NCI-H1417 treated with DMSO at 0.1 percent for 48 hours (cell line): ENCODE results near the gene DBP.

Source experiments
- DNase-seq: peaks from one replicate; lab custom pipeline; 2025; lab: John Stamatoyannopoulos, UW

DBP gene

DNA sequence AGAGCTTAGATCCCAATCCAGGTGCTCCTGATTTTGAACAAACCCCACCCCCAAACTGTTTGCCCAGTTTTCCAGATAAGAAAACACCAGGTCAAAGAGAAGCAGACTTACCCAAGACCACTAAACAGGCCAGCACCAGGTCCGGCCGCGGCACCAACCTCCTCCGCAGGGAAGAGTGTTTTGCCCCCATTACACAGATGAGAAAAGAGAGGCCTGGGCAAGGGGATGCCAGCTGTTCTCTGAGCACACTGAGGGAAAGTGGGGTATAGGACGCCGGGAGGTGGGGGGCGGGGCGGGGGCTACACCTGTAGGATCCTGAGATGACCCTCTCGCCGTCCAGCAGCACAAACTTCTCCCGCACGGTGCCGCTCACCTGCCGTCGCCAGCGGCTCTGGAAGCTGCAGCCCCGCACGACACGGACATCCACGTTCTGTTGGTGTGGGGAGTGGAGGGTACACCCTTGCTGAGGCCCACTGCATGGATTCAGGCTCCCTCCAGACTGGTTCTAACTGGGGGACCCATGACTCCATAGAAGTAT, 27.5 kb downstream of the DBP start:
- no peak for DNase-seq

DNA sequence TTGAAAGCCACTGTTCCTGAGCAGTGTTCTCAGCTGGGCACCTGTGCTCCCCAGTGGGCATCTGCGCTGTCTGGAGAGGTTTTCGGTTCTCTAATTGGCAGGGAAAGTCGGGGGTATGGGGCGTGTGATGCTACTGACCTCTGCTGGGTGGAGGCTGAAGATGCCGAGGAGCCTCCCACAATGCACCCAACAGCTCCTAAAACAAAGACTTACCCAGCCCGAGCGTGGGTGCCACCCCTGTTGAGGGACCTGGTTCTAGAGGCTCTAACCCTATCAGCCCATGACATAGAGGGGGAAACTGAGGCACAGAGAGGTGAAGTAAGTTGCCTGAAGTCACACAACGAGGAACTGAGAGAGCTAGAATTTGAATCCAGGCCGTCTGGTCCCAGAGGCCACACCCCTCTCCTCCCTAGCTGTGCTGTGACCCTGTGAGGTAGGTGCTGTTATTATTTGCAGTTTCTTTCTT, 28.3 kb downstream of the DBP start:
- no peak for DNase-seq

DNA sequence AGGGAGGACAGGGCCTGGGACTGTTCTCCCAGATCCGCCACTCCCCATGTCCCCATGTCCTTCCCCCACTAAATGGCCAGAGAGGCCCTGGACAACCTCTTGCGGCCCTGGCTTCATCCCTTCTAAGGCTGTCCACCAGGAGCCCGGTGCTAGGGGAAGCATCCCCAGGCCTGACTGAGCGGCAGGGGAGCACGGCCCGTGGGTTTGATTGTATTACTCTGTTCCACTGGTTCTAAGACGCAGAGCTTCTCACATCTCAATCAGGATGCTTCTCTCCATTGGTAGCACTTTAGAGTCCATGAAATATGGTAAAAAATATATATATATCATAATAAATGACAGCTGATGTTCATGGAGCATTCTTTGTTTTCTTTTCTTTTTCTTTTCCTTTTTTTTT, 29.8 kb downstream of the DBP start:
- DNase-seq, result no peak

DNA sequence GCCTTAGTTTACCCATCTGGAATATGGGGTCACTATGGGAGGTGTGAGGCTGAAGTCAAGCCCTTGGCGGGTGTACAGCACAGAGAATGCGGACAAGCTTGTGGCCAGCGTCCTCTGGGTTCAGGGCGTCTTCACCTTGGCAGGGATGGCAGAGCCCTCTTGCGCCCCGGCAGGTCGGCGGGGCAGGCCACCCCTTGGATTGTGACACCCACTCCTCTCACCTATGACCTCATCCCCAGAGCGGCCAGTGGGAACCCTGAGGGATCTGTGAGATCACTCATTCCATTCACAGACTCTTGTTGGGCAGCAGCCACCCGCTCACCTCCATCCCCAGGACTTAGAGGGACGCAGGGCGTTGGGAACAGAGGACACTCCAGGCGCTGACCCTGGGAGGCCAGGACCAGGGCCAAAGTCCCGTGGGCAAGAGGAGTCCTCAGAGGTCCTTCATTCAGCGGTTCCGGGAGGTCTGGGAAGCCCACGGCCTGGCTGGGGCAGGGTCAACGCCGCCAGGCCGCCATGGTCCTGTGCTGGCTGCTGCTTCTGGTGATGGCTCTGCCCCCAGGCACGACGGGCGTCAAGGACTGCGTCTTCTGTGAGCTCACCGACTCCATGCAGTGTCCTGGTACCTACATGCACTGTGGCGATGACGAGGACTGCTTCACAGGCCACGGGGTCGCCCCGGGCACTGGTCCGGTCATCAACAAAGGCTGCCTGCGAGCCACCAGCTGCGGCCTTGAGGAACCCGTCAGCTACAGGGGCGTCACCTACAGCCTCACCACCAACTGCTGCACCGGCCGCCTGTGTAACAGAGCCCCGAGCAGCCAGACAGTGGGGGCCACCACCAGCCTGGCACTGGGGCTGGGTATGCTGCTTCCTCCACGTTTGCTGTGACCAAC, 30.5 kb downstream of the DBP start, which contains the start of gene SPACA4:
SPACA4 (plus strand) TSS at position 280 of the 896 bp plus-strand sequence; CDS start at position 517, 237 bp downstream.
- no peak for DNase-seq

DNA sequence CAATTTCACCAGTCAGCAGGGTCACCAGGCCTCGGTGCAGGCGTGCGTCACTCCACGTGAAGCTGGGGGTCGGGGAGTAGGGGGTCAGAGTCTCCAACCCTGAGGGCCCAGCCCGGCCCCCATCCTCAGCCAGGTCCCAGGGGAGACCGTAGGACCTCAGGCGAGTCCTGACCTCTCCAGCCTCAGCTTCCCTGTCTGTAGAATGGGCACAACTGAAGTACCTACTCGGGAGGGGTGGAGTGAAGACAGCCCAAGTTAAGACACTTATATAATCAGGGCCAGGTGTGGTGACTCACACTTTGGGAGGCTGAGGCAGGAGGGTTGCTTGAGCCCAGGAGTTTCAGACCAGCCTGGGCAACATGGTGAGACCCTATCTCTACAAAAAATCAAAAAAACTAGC, 33.3 kb downstream of the DBP start:
- no peak for DNase-seq

DNA sequence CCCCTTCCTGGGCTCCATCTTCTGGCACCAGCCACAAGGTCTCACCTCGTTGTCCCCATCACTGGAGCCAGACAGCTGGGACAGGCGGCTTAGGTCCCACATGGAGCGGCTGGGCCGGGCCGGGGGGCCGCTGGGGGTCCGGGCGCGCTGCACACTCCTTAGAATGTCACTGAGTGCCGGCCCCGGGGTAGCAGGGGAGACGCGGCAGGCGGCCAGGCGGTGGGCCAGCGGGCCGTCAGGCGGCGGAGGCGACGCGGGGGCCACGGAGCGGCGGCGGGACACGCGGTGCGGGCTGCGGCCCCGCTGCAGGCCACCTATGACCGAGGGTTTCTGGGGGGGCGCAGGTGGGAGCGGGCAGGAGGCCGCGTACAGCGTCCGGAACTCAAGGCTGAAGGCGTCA, 33.7 kb downstream of the DBP start:
- no peak for DNase-seq

DNA sequence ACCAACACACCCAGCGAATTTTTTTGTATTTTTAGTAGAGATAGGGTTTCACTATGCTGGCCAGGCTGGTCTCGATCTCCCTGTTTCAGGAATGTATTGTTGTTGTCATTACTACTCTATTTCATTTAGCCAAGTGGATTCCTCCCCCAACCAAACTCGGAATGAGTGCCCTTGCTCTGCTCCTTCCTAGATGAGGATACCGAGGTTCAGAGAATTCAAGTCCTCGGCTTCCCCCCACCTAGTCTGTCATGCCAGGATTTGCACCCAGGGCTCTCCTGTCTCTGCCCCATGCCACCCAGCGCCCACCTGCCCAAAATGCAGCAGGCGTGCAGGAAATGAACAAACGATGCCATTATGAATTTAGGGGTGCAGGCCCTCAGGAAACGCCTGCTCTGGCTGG, 34.2 kb downstream of the DBP start:
- DNase-seq, result no peak

DNA sequence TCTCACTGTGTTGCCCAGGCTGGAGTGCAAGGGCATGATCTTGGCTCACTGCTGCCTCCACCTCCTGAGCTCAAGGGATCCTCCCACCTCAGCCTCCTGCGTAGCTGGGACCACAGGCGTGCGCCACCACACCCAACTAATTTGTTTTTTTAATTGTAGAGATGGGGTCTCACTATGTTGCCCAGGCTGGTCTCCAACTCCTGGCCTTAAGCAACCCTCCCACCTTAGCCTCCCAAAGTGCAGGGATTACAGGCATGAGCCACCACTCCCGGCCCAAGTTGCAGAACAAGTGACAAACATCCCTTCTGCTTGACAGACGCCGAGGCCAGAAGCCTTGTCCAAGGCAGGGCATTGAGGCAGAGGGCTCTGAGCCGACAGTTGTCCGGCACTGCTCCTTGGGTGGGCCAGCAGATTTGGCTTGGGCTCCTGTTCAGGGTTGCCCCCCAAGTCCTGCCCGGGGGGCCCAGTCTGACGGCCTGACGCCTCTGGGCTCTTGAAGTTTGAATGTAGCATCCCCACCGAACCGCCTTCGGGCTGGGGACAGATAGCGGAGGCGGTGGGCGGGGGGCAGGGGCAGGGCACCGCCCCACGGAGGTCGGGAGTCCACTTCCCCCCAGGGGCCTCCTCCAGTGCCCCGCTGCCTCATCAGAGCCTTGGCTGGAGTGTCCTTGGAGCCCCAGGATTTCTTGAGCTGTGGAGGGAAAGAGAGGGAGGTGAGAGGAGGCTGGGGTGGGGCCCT, 36.3 kb downstream of the DBP start:
- DNase-seq, result no peak

DNA sequence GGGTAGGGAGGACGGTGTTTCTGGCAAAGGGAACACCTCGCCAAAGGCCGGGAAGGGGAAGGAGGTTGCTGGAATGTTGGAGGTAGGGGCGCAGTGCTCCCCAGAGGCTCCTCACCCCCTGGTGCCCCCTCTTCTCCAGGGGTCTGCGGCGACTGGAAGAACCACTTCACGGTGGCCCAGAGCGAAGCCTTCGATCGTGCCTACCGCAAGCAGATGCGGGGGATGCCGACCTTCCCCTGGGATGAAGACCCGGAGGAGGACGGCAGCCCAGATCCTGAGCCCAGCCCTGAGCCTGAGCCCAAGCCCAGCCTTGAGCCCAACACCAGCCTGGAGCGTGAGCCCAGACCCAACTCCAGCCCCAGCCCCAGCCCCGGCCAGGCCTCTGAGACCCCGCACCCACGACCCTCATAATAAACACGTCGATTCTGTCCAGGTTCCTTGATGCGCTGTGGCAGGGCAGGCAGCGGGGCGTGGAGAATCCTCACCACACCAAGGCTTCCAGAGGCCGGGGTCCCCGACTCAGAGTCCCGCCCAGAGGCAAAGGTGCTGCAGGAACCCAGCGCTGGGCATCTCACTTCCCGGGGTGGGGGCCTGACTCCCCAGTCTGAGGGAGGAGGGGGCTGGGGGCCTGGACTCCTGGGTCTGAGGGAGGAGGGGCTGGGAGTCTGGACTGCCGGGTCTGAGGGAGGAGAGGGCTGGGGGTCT, 38.0 kb downstream of the DBP start:
- DNase-seq, result no peak

DNA sequence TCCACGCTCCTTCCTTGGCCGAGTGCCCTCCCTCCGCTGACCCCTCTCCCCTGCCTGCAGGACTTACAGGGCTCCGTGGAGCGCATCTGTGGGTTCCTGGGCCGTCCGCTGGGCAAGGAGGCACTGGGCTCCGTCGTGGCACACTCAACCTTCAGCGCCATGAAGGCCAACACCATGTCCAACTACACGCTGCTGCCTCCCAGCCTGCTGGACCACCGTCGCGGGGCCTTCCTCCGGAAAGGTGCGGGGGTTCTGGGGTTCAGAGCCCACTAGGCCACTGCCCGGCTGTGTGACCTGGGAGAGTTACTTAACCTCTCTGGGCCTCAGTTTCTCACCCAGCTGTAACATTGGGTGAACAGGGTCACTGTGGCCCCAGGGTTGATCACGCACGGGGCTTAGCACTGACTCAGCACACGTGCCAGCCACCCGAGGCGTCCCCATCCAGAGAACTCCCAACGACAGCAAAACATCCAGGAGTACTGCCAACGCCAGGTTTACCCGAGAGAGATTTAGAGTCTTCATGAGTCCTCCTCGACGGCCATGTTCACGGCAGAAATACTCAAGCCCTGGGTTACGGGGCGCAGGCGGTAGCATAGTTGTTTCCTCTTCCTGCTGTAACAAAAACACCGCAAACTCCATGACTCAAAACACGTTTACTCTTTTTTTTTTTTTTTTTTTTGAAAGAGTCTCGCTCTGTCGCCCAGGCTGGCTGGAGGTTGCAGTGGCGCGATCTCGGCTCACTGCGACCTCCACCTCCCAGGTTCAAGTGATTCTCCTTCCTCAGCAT, 40.3 kb downstream of the DBP start:
- no peak for DNase-seq

DNA sequence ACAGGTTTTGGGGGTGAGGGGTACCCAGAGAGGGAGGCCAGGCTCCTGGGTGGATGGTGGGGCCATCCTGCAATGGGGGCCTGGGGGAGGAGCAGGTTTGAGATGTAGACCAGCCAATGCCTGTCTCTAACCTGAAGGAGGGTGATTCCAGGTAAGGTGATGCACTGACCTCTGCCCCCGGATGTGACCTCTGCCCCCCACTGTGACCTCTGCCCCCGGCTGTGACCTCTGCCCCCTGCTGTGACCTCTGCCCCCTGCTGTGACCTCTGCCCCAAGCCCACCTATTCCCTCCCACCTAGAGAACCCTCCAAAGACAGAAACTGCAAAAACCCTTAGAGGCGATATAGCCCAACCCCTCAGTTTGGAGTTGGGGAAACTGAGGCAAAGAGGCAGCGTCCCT, 40.9 kb downstream of the DBP start:
- no peak for DNase-seq

DNA sequence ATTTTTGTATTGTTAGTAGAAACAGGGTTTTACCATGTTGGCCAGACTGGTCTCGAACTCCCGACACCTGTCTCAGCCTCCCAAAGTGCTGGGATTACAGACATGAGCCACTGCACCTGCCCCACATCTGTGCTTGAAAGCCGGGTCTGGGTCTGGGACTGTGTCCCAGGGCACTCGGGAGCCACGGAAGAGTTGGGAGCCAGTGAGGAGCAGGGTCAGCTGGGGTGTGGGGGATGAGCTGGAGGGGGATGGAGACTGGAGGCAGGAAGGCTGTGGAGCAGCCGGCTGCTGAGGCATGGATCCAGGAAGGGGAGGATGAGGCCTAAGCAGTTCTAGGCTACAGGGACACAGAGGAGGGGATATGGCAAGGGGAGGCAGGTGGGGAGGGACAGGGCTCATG, 41.3 kb downstream of the DBP start:
- no peak for DNase-seq

DNA sequence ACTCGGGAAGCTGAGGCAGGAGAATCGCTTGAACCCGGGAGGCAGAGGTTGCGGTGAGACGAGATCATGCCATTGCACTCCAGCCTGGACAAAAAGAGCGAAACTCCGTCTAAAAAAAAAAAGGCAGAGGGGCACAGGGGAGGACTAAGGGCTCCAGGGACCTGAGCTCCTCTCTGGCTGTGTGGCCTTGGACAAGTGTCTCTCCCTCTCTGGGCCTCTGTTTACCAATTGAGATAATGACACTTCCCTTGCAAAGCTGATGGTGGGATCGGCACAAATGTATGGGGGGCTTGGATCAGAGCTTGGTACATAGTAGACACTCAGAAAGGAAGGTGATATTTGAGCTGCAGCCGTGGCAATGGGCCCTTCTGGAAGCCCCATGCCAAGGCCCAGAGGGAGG, 42.0 kb downstream of the DBP start:
- DNase-seq, result no peak

DNA sequence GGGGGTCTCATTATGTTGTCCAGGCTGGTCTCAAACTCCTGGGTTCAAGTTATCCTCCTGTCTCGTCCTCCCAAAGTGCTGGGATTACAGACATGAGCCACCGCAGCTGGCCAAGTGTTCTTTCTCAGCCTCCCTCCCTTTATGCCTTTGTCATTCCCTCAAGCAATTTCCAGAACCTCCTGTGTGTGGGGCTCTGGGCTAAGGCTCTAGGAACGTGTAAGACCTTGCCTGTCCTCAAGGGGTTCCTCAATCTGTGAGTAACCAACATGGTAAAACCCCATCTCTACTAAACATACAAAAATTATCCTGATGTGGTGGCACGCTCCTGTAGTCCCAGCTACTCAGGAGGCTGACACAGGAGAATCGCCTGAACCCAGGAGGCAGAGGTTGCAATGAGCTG, 46.2 kb downstream of the DBP start:
- no peak for DNase-seq

DNA sequence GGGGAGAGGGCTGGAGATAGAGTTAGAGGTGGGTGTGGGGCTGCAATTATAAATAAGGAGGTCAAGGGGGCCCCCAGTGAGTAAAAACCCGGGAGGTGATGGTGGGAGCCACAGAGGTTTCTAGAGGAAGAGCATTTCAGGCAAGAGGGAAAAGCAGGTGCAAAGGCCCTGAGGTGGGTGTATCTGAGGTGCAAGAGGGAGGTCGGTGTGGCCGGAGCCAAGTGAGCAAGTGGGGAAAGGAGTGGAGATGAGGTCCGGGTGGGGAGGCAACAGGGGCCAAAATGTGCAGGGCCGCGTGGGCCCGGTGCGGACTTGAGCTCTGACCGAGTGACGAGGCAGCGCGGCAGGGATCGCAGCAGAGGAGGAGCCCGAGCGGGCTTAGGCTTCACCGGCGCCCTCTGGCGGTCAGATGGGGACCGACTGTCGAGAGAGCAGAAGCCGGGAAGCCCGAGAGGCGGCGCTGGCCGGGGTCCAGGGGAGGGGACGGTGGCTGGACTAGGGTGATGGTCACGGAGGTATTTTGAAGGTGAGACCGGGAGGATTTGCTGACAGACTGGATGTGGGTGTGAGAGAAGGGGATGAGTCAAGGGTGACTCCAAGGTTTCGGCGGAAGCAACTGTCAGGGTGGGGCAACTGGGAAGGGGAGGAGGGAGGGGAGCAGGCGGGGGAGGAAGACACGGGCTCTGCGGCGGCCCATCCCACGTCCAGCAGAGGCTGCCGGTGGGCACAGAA, 48.3 kb downstream of the DBP start:
- DNase-seq, result peak; percentile 21

DNA sequence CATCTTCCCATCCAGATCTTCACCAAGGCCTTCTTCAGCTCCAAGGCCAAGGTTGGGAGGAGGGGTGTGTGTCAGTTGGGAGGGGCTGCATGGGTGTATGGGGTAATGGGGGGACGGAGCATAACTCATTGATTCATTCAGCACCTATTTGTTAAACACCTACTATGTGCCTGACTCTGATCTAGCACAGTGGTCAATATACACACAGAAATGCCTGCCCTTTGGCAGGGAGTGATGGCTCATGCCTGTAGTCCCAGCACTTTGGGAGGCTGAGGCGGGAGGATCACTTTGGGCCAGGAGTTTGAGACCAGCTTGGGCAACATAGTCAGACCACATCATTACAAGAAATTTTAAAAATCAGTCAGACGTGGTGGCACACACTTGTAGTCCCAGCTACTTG, 49.8 kb downstream of the DBP start:
- DNase-seq, result no peak

DNA sequence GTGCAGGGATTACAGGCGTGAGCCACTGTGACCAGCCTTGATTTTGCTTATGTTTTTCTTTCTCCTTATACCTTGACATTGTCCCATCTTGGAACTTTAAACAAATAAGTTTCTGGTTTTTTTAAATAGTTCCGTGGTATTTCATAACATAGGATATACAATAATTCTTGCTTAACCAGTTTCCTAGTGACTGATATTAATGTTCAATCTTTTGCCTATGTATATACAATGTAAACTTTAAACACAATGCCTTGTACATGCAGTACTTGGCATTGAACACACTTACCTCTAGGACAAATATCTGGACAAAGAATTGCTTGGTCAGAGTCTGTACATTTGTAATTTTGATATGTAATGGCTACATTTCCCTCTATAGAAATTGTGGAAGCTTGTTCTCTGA, 55.0 kb downstream of the DBP start:
- no peak for DNase-seq
